Upper lobe of left lung (tissue), 6 donors: Measurements from ENCODE around the gene FOXL3. TPM values are rescaled to one million over a fixed set of nuclear protein-coding genes. Genes with fewer than 3 reads are reported as not detected.

Experiments used
- ATAC-seq, 2 donors: fragments of 200-7000 bp; cut with Tn5 transposase; one replicate each; pipeline ENCODE4 v1.9.1; 2022; ENCODE audit warnings: mild to moderate bottlenecking in 2 of 2, moderate library complexity in 2 of 2; ENCODE audit not compliant: low FRiP score in 2 of 2
- DNase-seq, 2 donors: peaks; one replicate each; pipeline ENCODE4 v3.0.0-alpha.2; 2019 to 2020
- H3K27ac ChIP-seq, 4 donors: fragments of 200-600 bp; sonication (generic); one replicate each; pipeline ENCODE4 v1.5.1; 2016 to 2019
- H3K27me3 ChIP-seq, 4 donors: fragments of 200-600 bp; sonication (generic); one replicate each; pipeline ENCODE4 v1.5.1; 2017 to 2019
- H3K36me3 ChIP-seq, 4 donors: fragments of 200-600 bp; sonication (generic); one replicate each; pipeline ENCODE4 v1.5.1; 2016 to 2019
- H3K4me1 ChIP-seq, 4 donors: fragments of 200-600 bp; sonication (generic); one replicate each; pipeline ENCODE4 v1.5.1; 2018 to 2019
- H3K4me3 ChIP-seq, 4 donors: fragments of 200-600 bp; sonication (generic); one replicate each; pipeline ENCODE4 v1.5.1; 2017 to 2019; ENCODE audit warnings: mild to moderate bottlenecking in 2 of 4, moderate library complexity in 1 of 4
- H3K9me3 ChIP-seq, 4 donors: fragments of 200-600 bp; sonication (generic); one replicate each; pipeline ENCODE4 v1.5.1; 2018 to 2019
- CTCF ChIP-seq, 6 experiments: fragments of 450-650 bp in 4 of 6; fragments of 200-600 bp in 2 of 6; sonication (generic) in 2 of 6; IDR thresholded peaks; one replicate each; pipeline ENCODE4 v1.5.1; 2016 to 2019; ENCODE audit warnings: antibody characterized with exemption in 6 of 6
- EP300 ChIP-seq, 4 donors: sonication (generic); formaldehyde crosslinking; IDR thresholded peaks; one replicate each; pipeline ENCODE4 v1.5.1; 2017; ENCODE audit warnings: antibody characterized with exemption in 4 of 4, control low read depth in 2 of 4
- POLR2A ChIP-seq, 4 donors: fragments of 450-650 bp; IDR thresholded peaks; one replicate each; pipeline ENCODE4 v1.5.1; 2016 to 2017; ENCODE audit warnings: antibody characterized with exemption in 4 of 4, mild to moderate bottlenecking in 2 of 4
- POLR2AphosphoS5 ChIP-seq, 2 donors: sonication (generic); formaldehyde crosslinking; IDR thresholded peaks; one replicate each; pipeline ENCODE4 v1.5.1; 2017; ENCODE audit warnings: antibody characterized with exemption in 2 of 2
- WGBS, 2 donors: methylation state at CpG; one replicate each; pipeline ENCODE4 v1.1.5; 2017 to 2018; 5-methylcytosine and 5-hydroxymethylcytosine counted together
- total RNA-seq, 6 donors: library from RNA; depleted of rRNA in 4 of 6; stranded (reverse); fragments of >200 nt in 4 of 6; gene quantifications; one replicate each; pipeline versions ENCODE4 v1.1.0 to v1.2.1, GENCODE V29; 2016 to 2021
- donor health status: DM: no; HTN: no; CAD: no; lungs with moderate emphysema.
- donor health status: DM: no; HTN: yes; CAD: no; lungs with severe emphysema.

FOXL3 gene
- total RNA-seq, 6 donors from 2014 or later = not detected

- WGBS, 2 donors = 94% methylated on average over 16 to 29 of the region's 29 CpGs
- Histone ChIP-seq H3K4me3 (no peak overlapping the region), H3K4me1 (no peaks in the 10 kb centered on the region), H3K9me3 (peaks cover 0 to 3% (median 0%) of the 10 kb centered on the region in 4 donors), H3K36me3 (peaks cover 0 to 80% (median 52%) of the 10 kb centered on the region in 4 donors), H3K27ac (no peak overlapping the region), H3K27me3 (no peaks in the 10 kb centered on the region)
- no peak for TF ChIP-seq POLR2A (IDR thresholded peaks at IDR 0.05)
- no peak for TF ChIP-seq CTCF (IDR thresholded peaks at IDR 0.05)
- no peak for TF ChIP-seq EP300 (IDR thresholded peaks at IDR 0.05)
- no peak for TF ChIP-seq POLR2AphosphoS5 (IDR thresholded peaks at IDR 0.05)
- DNase-seq = peak in 1 of 2 donors; percentile 68
- no peak for ATAC-seq
These were observed 32.9 kb upstream of the FOXL3 start for GRCh38 chr7:256981-257646.

- TF ChIP-seq EP300 (IDR thresholded peaks at IDR 0.05) (no peak), POLR2AphosphoS5 (IDR thresholded peaks at IDR 0.05) (no peak), CTCF (IDR thresholded peaks at IDR 0.05) (no peak), POLR2A (IDR thresholded peaks at IDR 0.05) (no peak)
- H3K9me3 ChIP-seq = peaks cover 0 to 8% (median 0%) of the 10 kb centered on the region in 4 donors
- no peaks in the 10 kb centered on the region for H3K27me3 ChIP-seq
- no peaks in the 10 kb centered on the region for H3K4me1 ChIP-seq
- DNase-seq (peak in 1 of 2 donors; percentile 55), ATAC-seq (no peak)
- H3K36me3 ChIP-seq = peaks cover 0 to 75% (median 47%) of the 10 kb centered on the region in 4 donors
- H3K27ac ChIP-seq = no peak overlapping the region
- WGBS, 2 donors = 75 to 87% methylated on average over 3 to 4 of the region's 5 CpGs
- H3K4me3 ChIP-seq = no peak overlapping the region
These were observed 32.4 kb upstream of the FOXL3 start for GRCh38 chr7:257647-257992.

GRCh38 chr7:258476-259190, 31.3 kb upstream of the FOXL3 start:
- Histone ChIP-seq H3K9me3 (peaks cover 0 to 12% (median 0%) of the 10 kb centered on the region in 4 donors), H3K36me3 (peaks cover 0 to 65% (median 39%) of the 10 kb centered on the region in 4 donors), H3K4me3 (no peak overlapping the region), H3K27ac (no peak overlapping the region), H3K4me1 (no peaks in the 10 kb centered on the region), H3K27me3 (no peaks in the 10 kb centered on the region)
- ATAC-seq = no peak
- no peak for TF ChIP-seq POLR2AphosphoS5 (IDR thresholded peaks at IDR 0.05)
- TF ChIP-seq EP300 (IDR thresholded peaks at IDR 0.05) = no peak
- TF ChIP-seq POLR2A (IDR thresholded peaks at IDR 0.05) = no peak
- no peak for TF ChIP-seq CTCF (IDR thresholded peaks at IDR 0.05)
- WGBS, 2 donors = 85 to 97% methylated on average over 11 to 30 of the region's 31 CpGs
- peak in 1 of 2 donors; percentile 67 for DNase-seq

GRCh38 chr7:259191-259505, 30.8 kb upstream of the FOXL3 start:
- no peak for TF ChIP-seq POLR2AphosphoS5 (IDR thresholded peaks at IDR 0.05)
- TF ChIP-seq EP300 (IDR thresholded peaks at IDR 0.05) = no peak
- Histone ChIP-seq H3K4me3 (no peak overlapping the region), H3K9me3 (peaks cover 0 to 16% (median 0%) of the 10 kb centered on the region in 4 donors), H3K27ac (no peak overlapping the region), H3K27me3 (no peaks in the 10 kb centered on the region), H3K4me1 (peaks cover 0 to 3% (median under 1%) of the 10 kb centered on the region in 4 donors), H3K36me3 (peaks cover 0 to 62% (median 39%) of the 10 kb centered on the region in 4 donors)
- WGBS, 2 donors = 92 to 94% methylated on average over 13 to 15 of the region's 15 CpGs
- ATAC-seq = no peak
- no peak for DNase-seq

- WGBS, 2 donors = 93 to 95% methylated on average over 38 to 43 of the region's 44 CpGs
- peaks cover 0 to 16% (median 0%) of the 10 kb centered on the region in 4 donors for H3K9me3 ChIP-seq
- peaks cover 0 to 9% (median 7%) of the 10 kb centered on the region in 4 donors for H3K4me1 ChIP-seq
- TF ChIP-seq EP300 (IDR thresholded peaks at IDR 0.05) (no peak), POLR2A (IDR thresholded peaks at IDR 0.05) (no peak), POLR2AphosphoS5 (IDR thresholded peaks at IDR 0.05) (no peak), CTCF (IDR thresholded peaks at IDR 0.05) (no peak)
- ATAC-seq = no peak
- H3K27me3 ChIP-seq = no peaks in the 10 kb centered on the region
- H3K36me3 ChIP-seq = peaks cover 0 to 55% (median 39%) of the 10 kb centered on the region in 4 donors
- H3K4me3 ChIP-seq = no peak overlapping the region
- H3K27ac ChIP-seq = no peak overlapping the region
- peak in 1 of 2 donors; percentile 81 for DNase-seq
These were observed 30.1 kb upstream of the FOXL3 start for GRCh38 chr7:259751-260405.
